ENCODE results near the gene OTUD1. TPM values are rescaled to one million over a fixed set of nuclear protein-coding genes. Genes with fewer than 3 reads are reported as not detected.

The OTUD1 gene
- total RNA-seq, 1 donor from 2014 or later: 11.0 TPM

- Mint-ChIP-seq H3K36me3 (ENCODE audit: unreplicated experiment) (peaks cover 2% of the 10 kb centered on the region), H3K9me3 (ENCODE audit: unreplicated experiment) (no peaks in the 10 kb centered on the region), H3K4me3 (ENCODE audit: unreplicated experiment) (no peak overlapping the region), H3K27me3 (ENCODE audit: unreplicated experiment) (peaks cover 7% of the 10 kb centered on the region), H3K4me1 (ENCODE audit: unreplicated experiment) (no peaks in the 10 kb centered on the region), H3K27ac (ENCODE audit: unreplicated experiment) (no peak overlapping the region)
- TF ChIP-seq, protein P1, sequence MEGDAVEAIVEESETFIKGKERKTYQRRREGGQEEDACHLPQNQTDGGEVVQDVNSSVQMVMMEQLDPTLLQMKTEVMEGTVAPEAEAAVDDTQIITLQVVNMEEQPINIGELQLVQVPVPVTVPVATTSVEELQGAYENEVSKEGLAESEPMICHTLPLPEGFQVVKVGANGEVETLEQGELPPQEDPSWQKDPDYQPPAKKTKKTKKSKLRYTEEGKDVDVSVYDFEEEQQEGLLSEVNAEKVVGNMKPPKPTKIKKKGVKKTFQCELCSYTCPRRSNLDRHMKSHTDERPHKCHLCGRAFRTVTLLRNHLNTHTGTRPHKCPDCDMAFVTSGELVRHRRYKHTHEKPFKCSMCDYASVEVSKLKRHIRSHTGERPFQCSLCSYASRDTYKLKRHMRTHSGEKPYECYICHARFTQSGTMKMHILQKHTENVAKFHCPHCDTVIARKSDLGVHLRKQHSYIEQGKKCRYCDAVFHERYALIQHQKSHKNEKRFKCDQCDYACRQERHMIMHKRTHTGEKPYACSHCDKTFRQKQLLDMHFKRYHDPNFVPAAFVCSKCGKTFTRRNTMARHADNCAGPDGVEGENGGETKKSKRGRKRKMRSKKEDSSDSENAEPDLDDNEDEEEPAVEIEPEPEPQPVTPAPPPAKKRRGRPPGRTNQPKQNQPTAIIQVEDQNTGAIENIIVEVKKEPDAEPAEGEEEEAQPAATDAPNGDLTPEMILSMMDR (IDR thresholded peaks at IDR 0.05): no peak
- no peak for DNase-seq (ENCODE audit: extremely low spot score, unreplicated experiment)
Observed at GRCh38 chr10:23396695-23397094, 42.2 kb upstream of the OTUD1 start.

DNA sequence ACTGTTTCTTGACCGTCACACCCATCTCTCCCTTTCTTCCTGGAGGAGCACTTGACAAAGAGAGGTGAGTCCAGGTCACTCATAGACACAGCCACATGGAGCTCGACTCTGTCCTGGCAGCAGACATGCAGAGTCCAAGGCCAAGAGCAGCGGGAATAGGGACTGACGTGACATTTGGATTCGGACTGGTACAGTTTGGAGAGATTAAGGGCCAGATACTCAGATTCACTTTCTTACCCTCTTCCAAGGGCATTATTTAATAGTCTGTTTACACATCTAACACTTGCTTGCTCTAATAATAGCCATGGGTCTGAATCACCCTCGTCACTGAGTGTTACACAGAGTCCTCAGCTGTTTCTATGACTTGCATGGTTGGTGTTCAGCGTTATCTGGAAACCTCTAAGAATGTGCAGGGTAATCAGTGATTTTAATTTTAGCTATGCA lies 39.2 kb upstream of the OTUD1 start:
- Mint-ChIP-seq H3K4me3 (ENCODE audit: unreplicated experiment) (no peak overlapping the region), H3K4me1 (ENCODE audit: unreplicated experiment) (no peaks in the 10 kb centered on the region), H3K27ac (ENCODE audit: unreplicated experiment) (no peak overlapping the region), H3K36me3 (ENCODE audit: unreplicated experiment) (no peaks in the 10 kb centered on the region), H3K27me3 (ENCODE audit: unreplicated experiment) (peaks cover 7% of the 10 kb centered on the region), H3K9me3 (ENCODE audit: unreplicated experiment) (no peaks in the 10 kb centered on the region)
- TF ChIP-seq, protein P1 (IDR thresholded peaks at IDR 0.05): no peak
- no peak for DNase-seq (ENCODE audit: extremely low spot score, unreplicated experiment)

DNA sequence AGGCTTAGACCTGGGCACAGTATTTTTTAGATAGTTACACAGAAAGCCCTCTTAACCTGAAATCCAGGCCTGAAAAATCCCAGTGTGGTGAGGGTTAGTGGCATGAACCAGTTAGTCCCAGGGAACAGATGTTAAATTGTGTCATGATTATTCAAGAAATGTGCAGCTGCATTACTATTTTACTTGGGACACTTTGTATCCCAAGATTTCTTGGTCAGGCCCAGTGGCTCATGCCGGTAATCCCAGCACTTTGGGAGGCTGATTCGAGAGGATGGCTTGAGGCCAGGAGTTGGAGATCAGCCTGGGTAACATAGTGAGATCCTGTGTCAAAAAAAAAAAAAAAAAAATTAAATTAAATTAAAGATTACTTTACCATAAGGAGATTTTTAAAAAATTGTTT lies 36.0 kb upstream of the OTUD1 start:
- Mint-ChIP-seq H3K4me3 (ENCODE audit: unreplicated experiment) (no peak overlapping the region), H3K27me3 (ENCODE audit: unreplicated experiment) (peaks cover 5% of the 10 kb centered on the region), H3K4me1 (ENCODE audit: unreplicated experiment) (no peaks in the 10 kb centered on the region), H3K27ac (ENCODE audit: unreplicated experiment) (no peak overlapping the region), H3K36me3 (ENCODE audit: unreplicated experiment) (no peaks in the 10 kb centered on the region), H3K9me3 (ENCODE audit: unreplicated experiment) (no peaks in the 10 kb centered on the region)
- DNase-seq (ENCODE audit: extremely low spot score, unreplicated experiment): no peak
- TF ChIP-seq, protein P1 (IDR thresholded peaks at IDR 0.05): no peak

- TF ChIP-seq, protein P1 (IDR thresholded peaks at IDR 0.05): no peak
- H3K27ac Mint-ChIP-seq (ENCODE audit: unreplicated experiment): no peak overlapping the region
- DNase-seq (ENCODE audit: extremely low spot score, unreplicated experiment): no peak
- H3K36me3 Mint-ChIP-seq (ENCODE audit: unreplicated experiment): no peaks in the 10 kb centered on the region
- H3K9me3 Mint-ChIP-seq (ENCODE audit: unreplicated experiment): no peaks in the 10 kb centered on the region
- no peak overlapping the region for H3K4me3 Mint-ChIP-seq (ENCODE audit: unreplicated experiment)
- no peaks in the 10 kb centered on the region for H3K4me1 Mint-ChIP-seq (ENCODE audit: unreplicated experiment)
- peaks cover 2% of the 10 kb centered on the region for H3K27me3 Mint-ChIP-seq (ENCODE audit: unreplicated experiment)
Observed at GRCh38 chr10:23403278-23403677, 35.6 kb upstream of the OTUD1 start.

- no peak overlapping the region for H3K27ac Mint-ChIP-seq (ENCODE audit: unreplicated experiment)
- no peaks in the 10 kb centered on the region for H3K4me1 Mint-ChIP-seq (ENCODE audit: unreplicated experiment)
- no peaks in the 10 kb centered on the region for H3K9me3 Mint-ChIP-seq (ENCODE audit: unreplicated experiment)
- no peaks in the 10 kb centered on the region for H3K36me3 Mint-ChIP-seq (ENCODE audit: unreplicated experiment)
- TF ChIP-seq, protein P1 (IDR thresholded peaks at IDR 0.05): no peak
- H3K4me3 Mint-ChIP-seq (ENCODE audit: unreplicated experiment): no peak overlapping the region
- no peak for DNase-seq (ENCODE audit: extremely low spot score, unreplicated experiment)
- H3K27me3 Mint-ChIP-seq (ENCODE audit: unreplicated experiment): peaks cover 2% of the 10 kb centered on the region
Observed at GRCh38 chr10:23403719-23404118, 35.2 kb upstream of the OTUD1 start.
